Hepatocyte (in vitro differentiated cells): ENCODE results near the gene NTNG2.

Experiments used
- EZH2phosphoT487 ChIP-seq: fragments of 200-600 bp; sonication (generic); IDR thresholded peaks from one replicate; pipeline ENCODE4 v1.6.1; 2018; ENCODE audit warnings: antibody characterized with exemption, mild to moderate bottlenecking, low read depth, moderate library complexity; ENCODE audit not compliant: unreplicated experiment, severe bottlenecking
- TF ChIP-seq, protein P1 (sequence below): fragments of 200-600 bp; sonication (generic); IDR thresholded peaks from 2 replicates; pipeline ENCODE4 v1.5.1; 2016; ENCODE audit warnings: antibody characterized with exemption, mild to moderate bottlenecking; ENCODE audit not compliant: poor library complexity

DNA sequence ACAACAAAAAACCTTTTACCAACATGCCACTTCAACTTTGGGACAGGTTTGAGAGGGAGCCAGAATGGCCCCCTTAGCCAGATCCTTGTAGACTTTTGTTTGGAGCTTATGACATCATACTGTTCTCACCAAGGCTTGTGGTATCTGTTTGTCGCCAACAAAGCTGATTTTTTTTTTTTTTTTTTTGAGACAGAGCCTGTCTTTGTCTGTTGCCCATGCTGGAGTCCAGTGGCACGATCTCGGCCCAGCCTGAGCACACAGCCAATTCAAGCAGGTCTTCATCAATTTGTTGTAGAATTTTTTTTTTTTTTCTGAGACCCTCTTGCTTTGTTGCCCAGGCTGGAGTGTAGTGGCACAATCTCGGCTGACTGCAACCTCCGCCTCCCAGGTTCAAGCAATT, 26.4 kb upstream of the NTNG2 start:
- TF ChIP-seq, protein P1, sequence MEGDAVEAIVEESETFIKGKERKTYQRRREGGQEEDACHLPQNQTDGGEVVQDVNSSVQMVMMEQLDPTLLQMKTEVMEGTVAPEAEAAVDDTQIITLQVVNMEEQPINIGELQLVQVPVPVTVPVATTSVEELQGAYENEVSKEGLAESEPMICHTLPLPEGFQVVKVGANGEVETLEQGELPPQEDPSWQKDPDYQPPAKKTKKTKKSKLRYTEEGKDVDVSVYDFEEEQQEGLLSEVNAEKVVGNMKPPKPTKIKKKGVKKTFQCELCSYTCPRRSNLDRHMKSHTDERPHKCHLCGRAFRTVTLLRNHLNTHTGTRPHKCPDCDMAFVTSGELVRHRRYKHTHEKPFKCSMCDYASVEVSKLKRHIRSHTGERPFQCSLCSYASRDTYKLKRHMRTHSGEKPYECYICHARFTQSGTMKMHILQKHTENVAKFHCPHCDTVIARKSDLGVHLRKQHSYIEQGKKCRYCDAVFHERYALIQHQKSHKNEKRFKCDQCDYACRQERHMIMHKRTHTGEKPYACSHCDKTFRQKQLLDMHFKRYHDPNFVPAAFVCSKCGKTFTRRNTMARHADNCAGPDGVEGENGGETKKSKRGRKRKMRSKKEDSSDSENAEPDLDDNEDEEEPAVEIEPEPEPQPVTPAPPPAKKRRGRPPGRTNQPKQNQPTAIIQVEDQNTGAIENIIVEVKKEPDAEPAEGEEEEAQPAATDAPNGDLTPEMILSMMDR: no peak
- no peak for TF ChIP-seq EZH2phosphoT487
